KMS-11 (cell line): Measurements from ENCODE around the gene EPS15.

ENCODE experiments used
- H2AFZ ChIP-seq: fragments of 200-600 bp; sonication (generic); 2 replicates; pipeline ENCODE4 v1.6.1; 2016; ENCODE audit warnings: antibody characterized with exemption, mixed run types, low read depth
- H3K27ac ChIP-seq: fragments of 200-600 bp; sonication (generic); 2 replicates; pipeline ENCODE4 v1.6.1; 2016; ENCODE audit warnings: mild to moderate bottlenecking, mixed run types
- H3K27me3 ChIP-seq: fragments of 200-600 bp; sonication (generic); 2 replicates; pipeline ENCODE4 v1.6.1; 2017; ENCODE audit warnings: mild to moderate bottlenecking, low read depth, mixed run types, moderate library complexity; ENCODE audit not compliant: insufficient read depth
- H3K36me3 ChIP-seq: fragments of 200-600 bp; sonication (generic); 2 replicates; pipeline ENCODE4 v1.6.1; 2017; ENCODE audit warnings: mild to moderate bottlenecking, mixed run types; ENCODE audit not compliant: insufficient read depth
- H3K4me1 ChIP-seq: fragments of 200-600 bp; sonication (generic); 2 replicates; pipeline ENCODE4 v1.6.1; 2016; ENCODE audit warnings: mild to moderate bottlenecking, low read depth, mixed run types; ENCODE audit not compliant: poor library complexity, severe bottlenecking
- H3K4me2 ChIP-seq: fragments of 200-600 bp; sonication (generic); 2 replicates; pipeline ENCODE4 v1.7.0; 2016; ENCODE audit warnings: mild to moderate bottlenecking, mixed run types
- H3K4me3 ChIP-seq: fragments of 200-600 bp; sonication (generic); IDR thresholded peaks from 2 replicates; pipeline ENCODE4 v1.6.1; 2017; ENCODE audit warnings: low read depth, low read length, mixed read lengths; ENCODE audit not compliant: insufficient read depth
- H3K79me2 ChIP-seq: fragments of 200-600 bp; sonication (generic); 2 replicates; pipeline ENCODE4 v1.6.1; 2016; ENCODE audit warnings: low read depth, mixed run types; ENCODE audit not compliant: insufficient read depth
- H3K9ac ChIP-seq: fragments of 200-600 bp; sonication (generic); 2 replicates; pipeline ENCODE4 v1.6.1; 2016; ENCODE audit warnings: mild to moderate bottlenecking, mixed run types
- H4K20me1 ChIP-seq: fragments of 200-600 bp; sonication (generic); 2 replicates; pipeline ENCODE4 v1.6.1; 2016; ENCODE audit warnings: mild to moderate bottlenecking, mixed run types; ENCODE audit not compliant: insufficient read depth
- TF ChIP-seq, protein P1 (sequence below): fragments of 200-600 bp; sonication (generic); conservative IDR thresholded peaks from 2 replicates; pipeline ENCODE4 v1.6.1; 2017; ENCODE audit warnings: low read depth, mild to moderate bottlenecking, antibody characterized with exemption, low read length, moderate library complexity, mixed read lengths

Gene EPS15

DNA sequence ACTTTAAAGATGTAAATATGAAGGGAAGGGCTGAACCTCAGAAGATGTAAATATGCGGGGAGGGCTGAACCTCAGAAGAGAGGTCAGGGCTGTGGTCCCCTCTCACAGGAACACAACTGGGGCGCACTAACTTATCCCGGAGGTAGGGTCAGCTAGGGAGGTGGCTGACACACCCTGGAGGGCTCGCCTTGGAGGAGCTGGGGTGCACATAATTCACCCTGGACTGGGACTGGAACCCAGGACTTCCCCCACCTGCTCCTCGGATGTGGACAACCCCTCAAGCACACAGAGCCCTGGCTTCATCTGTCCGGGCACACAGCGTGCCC, 174.8 kb downstream of the EPS15 start:
- TF ChIP-seq, protein P1, sequence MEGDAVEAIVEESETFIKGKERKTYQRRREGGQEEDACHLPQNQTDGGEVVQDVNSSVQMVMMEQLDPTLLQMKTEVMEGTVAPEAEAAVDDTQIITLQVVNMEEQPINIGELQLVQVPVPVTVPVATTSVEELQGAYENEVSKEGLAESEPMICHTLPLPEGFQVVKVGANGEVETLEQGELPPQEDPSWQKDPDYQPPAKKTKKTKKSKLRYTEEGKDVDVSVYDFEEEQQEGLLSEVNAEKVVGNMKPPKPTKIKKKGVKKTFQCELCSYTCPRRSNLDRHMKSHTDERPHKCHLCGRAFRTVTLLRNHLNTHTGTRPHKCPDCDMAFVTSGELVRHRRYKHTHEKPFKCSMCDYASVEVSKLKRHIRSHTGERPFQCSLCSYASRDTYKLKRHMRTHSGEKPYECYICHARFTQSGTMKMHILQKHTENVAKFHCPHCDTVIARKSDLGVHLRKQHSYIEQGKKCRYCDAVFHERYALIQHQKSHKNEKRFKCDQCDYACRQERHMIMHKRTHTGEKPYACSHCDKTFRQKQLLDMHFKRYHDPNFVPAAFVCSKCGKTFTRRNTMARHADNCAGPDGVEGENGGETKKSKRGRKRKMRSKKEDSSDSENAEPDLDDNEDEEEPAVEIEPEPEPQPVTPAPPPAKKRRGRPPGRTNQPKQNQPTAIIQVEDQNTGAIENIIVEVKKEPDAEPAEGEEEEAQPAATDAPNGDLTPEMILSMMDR, result no peak
- Histone ChIP-seq H3K79me2 (no peaks in the 10 kb centered on the region), H4K20me1 (no peaks in the 10 kb centered on the region), H3K27ac (no peak overlapping the region), H3K4me2 (no peak overlapping the region), H3K4me1 (no peaks in the 10 kb centered on the region), H3K9ac (no peak overlapping the region), H2AFZ (no peak overlapping the region), H3K4me3 (no peak overlapping the region), H3K27me3 (no peaks in the 10 kb centered on the region), H3K36me3 (no peaks in the 10 kb centered on the region)

DNA sequence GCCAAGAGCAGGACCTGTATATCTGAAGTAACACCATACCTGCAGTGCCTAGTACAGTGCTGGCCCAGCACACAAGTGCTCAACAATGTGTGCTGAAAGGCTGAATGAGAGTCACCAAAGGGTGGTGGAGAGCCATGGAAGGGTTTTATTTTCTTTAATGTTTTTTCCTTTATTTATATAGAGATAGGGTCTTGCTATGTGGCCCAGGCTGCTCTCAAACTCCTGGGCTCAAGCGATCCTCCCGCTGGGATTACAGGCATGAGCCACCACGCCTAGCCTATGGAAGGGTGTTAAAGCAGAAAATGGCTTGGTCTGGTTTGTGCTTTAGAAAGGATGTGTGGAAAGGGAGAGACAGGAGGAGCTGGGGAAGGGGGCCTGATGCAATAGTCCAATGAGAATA, 175.4 kb downstream of the EPS15 start:
- Histone ChIP-seq H2AFZ (no peak overlapping the region), H3K27me3 (no peaks in the 10 kb centered on the region), H4K20me1 (no peaks in the 10 kb centered on the region), H3K27ac (no peak overlapping the region), H3K4me2 (no peak overlapping the region), H3K79me2 (no peaks in the 10 kb centered on the region), H3K36me3 (no peaks in the 10 kb centered on the region), H3K4me1 (no peaks in the 10 kb centered on the region), H3K4me3 (no peak overlapping the region), H3K9ac (no peak overlapping the region)
- TF ChIP-seq, protein P1, result no peak

DNA sequence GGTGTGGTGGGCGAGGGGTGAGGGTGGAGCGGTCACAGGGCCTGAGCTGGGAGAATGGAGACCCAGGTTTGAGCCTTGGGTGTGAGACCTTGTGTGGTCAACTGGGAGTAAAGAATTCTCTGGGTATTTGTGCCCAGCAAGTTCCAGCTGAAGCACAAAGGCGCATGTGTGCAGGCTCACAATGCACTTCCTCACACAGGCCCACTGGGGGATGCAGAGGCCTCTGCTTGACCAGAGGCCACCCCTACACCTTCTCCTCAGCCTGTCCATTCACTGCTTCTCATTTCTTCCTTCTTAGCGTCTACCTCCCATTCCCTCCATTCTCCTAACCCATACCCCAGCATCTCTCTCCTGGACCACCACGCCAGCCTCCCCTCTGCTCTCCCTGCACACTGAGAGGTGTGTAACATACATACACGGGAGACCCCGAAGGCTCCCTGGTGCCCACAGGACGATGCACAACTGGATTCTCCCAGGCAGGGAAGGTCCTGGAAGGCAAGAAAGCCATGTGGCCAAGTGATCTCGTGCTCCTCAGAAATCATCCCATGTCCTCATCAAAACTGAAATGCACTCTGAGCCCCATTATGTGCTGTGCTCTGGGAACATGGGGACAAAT, 176.4 kb downstream of the EPS15 start:
- Histone ChIP-seq H2AFZ (no peak overlapping the region), H4K20me1 (no peaks in the 10 kb centered on the region), H3K36me3 (no peaks in the 10 kb centered on the region), H3K27me3 (no peaks in the 10 kb centered on the region), H3K4me1 (no peaks in the 10 kb centered on the region), H3K9ac (no peak overlapping the region), H3K27ac (no peak overlapping the region), H3K79me2 (no peaks in the 10 kb centered on the region), H3K4me2 (no peak overlapping the region), H3K4me3 (no peak overlapping the region)
- TF ChIP-seq, protein P1, result no peak

DNA sequence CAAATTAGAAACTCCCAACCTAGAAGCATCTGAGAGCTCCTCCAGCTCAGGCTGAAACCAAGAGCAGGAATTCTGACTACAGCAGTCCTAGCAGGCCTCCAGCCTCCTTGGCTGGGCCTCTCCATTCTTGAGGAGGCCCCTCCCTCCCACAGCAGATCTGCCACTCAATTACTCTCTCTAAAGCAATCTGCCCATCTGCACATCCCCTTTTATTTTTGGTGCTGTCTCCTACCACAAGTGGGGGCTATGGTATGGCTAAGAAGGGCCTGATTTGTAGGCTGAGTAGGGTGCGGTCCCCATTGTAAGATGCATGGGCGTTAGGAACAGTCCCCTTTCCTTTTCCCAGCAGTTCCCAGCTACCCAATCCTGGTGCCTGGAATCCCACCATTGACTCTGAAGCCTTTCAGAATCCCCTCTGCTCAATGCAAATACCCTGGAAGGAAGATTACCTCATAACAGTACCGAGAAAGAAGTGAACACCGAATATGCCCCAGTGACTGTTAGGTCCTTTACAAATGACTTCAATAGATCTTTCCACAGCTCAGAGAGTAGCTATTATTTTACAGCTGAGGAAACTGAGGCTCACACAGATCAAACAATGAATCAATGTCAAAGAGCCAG, 177.1 kb downstream of the EPS15 start:
- H3K9ac ChIP-seq, result no peak overlapping the region
- H3K27me3 ChIP-seq, result no peaks in the 10 kb centered on the region
- no peaks in the 10 kb centered on the region for H3K4me1 ChIP-seq
- no peak overlapping the region for H2AFZ ChIP-seq
- TF ChIP-seq, protein P1, result no peak
- no peak overlapping the region for H3K4me3 ChIP-seq
- H3K4me2 ChIP-seq, result no peak overlapping the region
- no peak overlapping the region for H3K27ac ChIP-seq
- no peaks in the 10 kb centered on the region for H3K79me2 ChIP-seq
- H4K20me1 ChIP-seq, result no peaks in the 10 kb centered on the region
- no peaks in the 10 kb centered on the region for H3K36me3 ChIP-seq
